ENCODE measurements around the gene SGK1.

Gene SGK1

GRCh38 chr6:134145786-134146185 is 172.1 kb downstream of the SGK1 start:
- H3K79me2 ChIP-seq (ENCODE audit: low read length), result no peaks in the 10 kb centered on the region
- no peak overlapping the region for H3K27ac ChIP-seq (ENCODE audit: low read length)
- H3K9me3 ChIP-seq (ENCODE audit: insufficient read depth, low read length), result no peaks in the 10 kb centered on the region
- H3K36me3 ChIP-seq (replicated peaks; ENCODE audit: low read depth, low read length), result no peaks in the 10 kb centered on the region
- no peak overlapping the region for H3K4me3 ChIP-seq (ENCODE audit: low read length)
- H2AFZ ChIP-seq (ENCODE audit: low read depth, low read length), result no peak overlapping the region
- no peaks in the 10 kb centered on the region for H4K20me1 ChIP-seq (ENCODE audit: insufficient read depth, low read length)
- no peak overlapping the region for H3K9ac ChIP-seq (ENCODE audit: low read length)
- peaks cover 15% of the 10 kb centered on the region for H3K4me1 ChIP-seq (ENCODE audit: low read length)
- TF ChIP-seq EZH2phosphoT487 (IDR thresholded peaks at IDR 0.05; ENCODE audit: low read depth) (no peak), CTCF (IDR thresholded peaks at IDR 0.05; ENCODE audit: low read depth, low read length) (no peak)
- no peaks in the 10 kb centered on the region for H3K27me3 ChIP-seq (ENCODE audit: low read depth, low read length)
- H3K4me2 ChIP-seq (ENCODE audit: low read length), result no peak overlapping the region

GRCh38 chr6:134138226-134138975 is 179.5 kb downstream of the SGK1 start:
- H3K27ac ChIP-seq (ENCODE audit: low read length), result no peak overlapping the region
- no peak overlapping the region for H2AFZ ChIP-seq (ENCODE audit: low read depth, low read length)
- H3K4me1 ChIP-seq (ENCODE audit: low read length), result no peaks in the 10 kb centered on the region

GRCh38 chr6:134134654-134135053 is 183.3 kb downstream of the SGK1 start:
- H3K27ac ChIP-seq (ENCODE audit: low read length), result no peak overlapping the region
- no peak overlapping the region for H3K4me3 ChIP-seq (ENCODE audit: low read length)
- H4K20me1 ChIP-seq (ENCODE audit: insufficient read depth, low read length), result no peaks in the 10 kb centered on the region
- no peaks in the 10 kb centered on the region for H3K4me1 ChIP-seq (ENCODE audit: low read length)
- no peaks in the 10 kb centered on the region for H3K79me2 ChIP-seq (ENCODE audit: low read length)
- H3K4me2 ChIP-seq (ENCODE audit: low read length), result no peak overlapping the region
- no peaks in the 10 kb centered on the region for H3K9me3 ChIP-seq (ENCODE audit: insufficient read depth, low read length)
- H3K27me3 ChIP-seq (ENCODE audit: low read depth, low read length), result no peaks in the 10 kb centered on the region
- no peak for TF ChIP-seq EZH2phosphoT487 (IDR thresholded peaks at IDR 0.05; ENCODE audit: low read depth)
- no peak for TF ChIP-seq CTCF (IDR thresholded peaks at IDR 0.05; ENCODE audit: low read depth, low read length)
- no peak overlapping the region for H2AFZ ChIP-seq (ENCODE audit: low read depth, low read length)
- no peaks in the 10 kb centered on the region for H3K36me3 ChIP-seq (replicated peaks; ENCODE audit: low read depth, low read length)
- no peak overlapping the region for H3K9ac ChIP-seq (ENCODE audit: low read length)

More at GRCh38 chr6:134138226-134138975, 179.5 kb downstream of the SGK1 start:
- no peaks in the 10 kb centered on the region for H3K79me2 ChIP-seq (ENCODE audit: low read length)
- H4K20me1 ChIP-seq (ENCODE audit: insufficient read depth, low read length), result no peaks in the 10 kb centered on the region
- no peak overlapping the region for H3K4me3 ChIP-seq (ENCODE audit: low read length)
- no peak overlapping the region for H3K9ac ChIP-seq (ENCODE audit: low read length)
- no peaks in the 10 kb centered on the region for H3K27me3 ChIP-seq (ENCODE audit: low read depth, low read length)
- H3K9me3 ChIP-seq (ENCODE audit: insufficient read depth, low read length), result no peaks in the 10 kb centered on the region
- TF ChIP-seq CTCF (IDR thresholded peaks at IDR 0.05; ENCODE audit: low read depth, low read length) (no peak), EZH2phosphoT487 (IDR thresholded peaks at IDR 0.05; ENCODE audit: low read depth) (no peak)
- H3K4me2 ChIP-seq (ENCODE audit: low read length), result no peak overlapping the region
- H3K36me3 ChIP-seq (replicated peaks; ENCODE audit: low read depth, low read length), result no peaks in the 10 kb centered on the region

GRCh38 chr6:134132494-134133141 is 185.3 kb downstream of the SGK1 start:
- Histone ChIP-seq H3K4me1 (ENCODE audit: low read length) (no peaks in the 10 kb centered on the region), H3K4me2 (ENCODE audit: low read length) (no peak overlapping the region), H2AFZ (ENCODE audit: low read depth, low read length) (no peak overlapping the region), H3K4me3 (ENCODE audit: low read length) (no peak overlapping the region), H3K9ac (ENCODE audit: low read length) (no peak overlapping the region), H3K27me3 (ENCODE audit: low read depth, low read length) (no peaks in the 10 kb centered on the region), H4K20me1 (ENCODE audit: insufficient read depth, low read length) (no peaks in the 10 kb centered on the region), H3K36me3 (replicated peaks; ENCODE audit: low read depth, low read length) (no peaks in the 10 kb centered on the region), H3K9me3 (ENCODE audit: insufficient read depth, low read length) (no peaks in the 10 kb centered on the region), H3K27ac (ENCODE audit: low read length) (no peak overlapping the region), H3K79me2 (ENCODE audit: low read length) (no peaks in the 10 kb centered on the region)
- TF ChIP-seq EZH2phosphoT487 (IDR thresholded peaks at IDR 0.05; ENCODE audit: low read depth) (no peak), CTCF (IDR thresholded peaks at IDR 0.05; ENCODE audit: low read depth, low read length) (no peak)
